Spleen (tissue), 11 donors: ENCODE results near the gene PODNL1. TPM values are rescaled to one million over a fixed set of nuclear protein-coding genes. Genes with fewer than 3 reads are reported as not detected.

Experiments used
- DNase-seq: peaks from one replicate; pipeline ENCODE4 v3.0.0-alpha.2; 2020
- H3K27ac ChIP-seq, 8 donors: fragments of 200-600 bp; sonication (generic) in 7 of 8; 1 replicate in 4 of 8; 2 replicates in 4 of 8; pipeline versions ENCODE4 v1.5.0 to v1.8.0; 2016 to 2021; ENCODE audit warnings: inconsistent platforms in 4 of 8, mild to moderate bottlenecking in 4 of 8, moderate library complexity in 1 of 8
- H3K27me3 ChIP-seq, 7 donors: fragments of 200-600 bp; sonication (generic) in 6 of 7; replicated peaks in 1 of 7; 1 replicate in 4 of 7; 2 replicates in 3 of 7; pipeline versions ENCODE4 v1.5.0 to v1.8.0; 2016 to 2021; ENCODE audit warnings: inconsistent platforms in 3 of 7, mild to moderate bottlenecking in 1 of 7
- H3K36me3 ChIP-seq, 6 donors: fragments of 200-600 bp; sonication (generic) in 5 of 6; 1 replicate in 4 of 6; 2 replicates in 2 of 6; pipeline versions ENCODE4 v1.5.0 to v1.8.0; 2016 to 2021; ENCODE audit warnings: inconsistent platforms in 2 of 6
- H3K4me1 ChIP-seq, 6 donors: fragments of 200-600 bp; sonication (generic) in 5 of 6; 1 replicate in 3 of 6; 2 replicates in 3 of 6; pipeline versions ENCODE4 v1.5.0 to v1.8.0; 2016 to 2021; ENCODE audit warnings: inconsistent platforms in 3 of 6
- H3K4me3 ChIP-seq, 8 donors: fragments of 200-600 bp; sonication (generic) in 7 of 8; 1 replicate in 4 of 8; 2 replicates in 4 of 8; pipeline versions ENCODE4 v1.5.0 to v1.8.0; 2016 to 2021; ENCODE audit warnings: inconsistent platforms in 4 of 8, mild to moderate bottlenecking in 4 of 8, moderate library complexity in 2 of 8
- H3K9me3 ChIP-seq, 8 donors: fragments of 200-600 bp; sonication (generic) in 7 of 8; 1 replicate in 4 of 8; 2 replicates in 4 of 8; pipeline versions ENCODE4 v1.5.0 to v1.8.0; 2016 to 2021; ENCODE audit warnings: inconsistent platforms in 4 of 8
- POLR2A ChIP-seq, 3 donors: fragments of 450-650 bp; IDR thresholded peaks; one replicate each; pipeline ENCODE4 v1.5.1; 2017; ENCODE audit warnings: antibody characterized with exemption in 3 of 3, mild to moderate bottlenecking in 1 of 3
- POLR2AphosphoS5 ChIP-seq, 3 donors: sonication (generic); formaldehyde crosslinking; IDR thresholded peaks; one replicate each; pipeline ENCODE4 v1.5.1; 2017; ENCODE audit warnings: antibody characterized with exemption in 3 of 3
- WGBS, 5 donors: extraction: QIAGEN DNeasy Blood & Tissue Kit in 3 of 5; methylation state at CpG; one replicate each; pipeline versions ENCODE4 v1.1.5 to v1.1.7; 2013 to 2018; 5-methylcytosine and 5-hydroxymethylcytosine counted together
- intact Hi-C: fragments of 100-400 bp; cut with DNase I; formaldehyde crosslinking; loops from one replicate; pipeline ENCODE4 v1.15.0; 2023; ENCODE audit warnings: low total_unique reads
- polyA plus RNA-seq, 3 donors: library from polyadenylated mRNA; stranded (reverse); fragments of 200-250 nt; gene quantifications; one replicate each; pipeline ENCODE4 v1.2.1, GENCODE V29; 2013
- total RNA-seq, 7 donors: library from RNA; depleted of rRNA in 3 of 7; stranded (reverse); fragments of >200 nt in 3 of 7; fragmentation: NEBNext Ultra II Directional in 4 of 7; extraction: Animal tissue kit (Norgen Biotek cat#: 25700) in 4 of 7; gene quantifications; one replicate each; pipeline versions ENCODE4 v1.1.0 to v1.2.1, GENCODE V29; 2016 to 2021
- TF ChIP-seq, protein P1 (sequence below), 11 experiments: fragments of 200-600 bp in 7 of 11; fragments of 450-650 bp in 4 of 11; sonication (generic) in 4 of 11; IDR thresholded peaks in 8 of 11; conservative IDR thresholded peaks in 3 of 11; 1 replicate in 7 of 11; 2 replicates in 4 of 11; pipeline versions ENCODE4 v1.4.0 to v1.8.0; 2016 to 2021; ENCODE audit warnings: antibody characterized with exemption in 11 of 11, inconsistent platforms in 4 of 11, mild to moderate bottlenecking in 1 of 11
- donor health status: healthy with polysubstance abuse.
- donor health status: DM: no; HTN: no; CAD: no; lungs with moderate emphysema.
- donor health status: DM: no; HTN: no; CAD: no.
- donor health status: Bipolar disorder and iron deficiency.
- donor health status: healthy.
- donor health status: DM: no; HTN: no; CAD: no.
- donor health status: DM: yes; HTN: yes; CAD: no.

The PODNL1 gene
- total and polyA plus RNA-seq, 10 donors: 0.19 to 3.0 (median 0.54) TPM; not detected in 1

GRCh38 chr19:13881692-13882418, 56.4 kb downstream of the PODNL1 start:
- peak in 2 of 3 donors; percentile 8 to 23 for TF ChIP-seq POLR2AphosphoS5 (IDR thresholded peaks at IDR 0.05)
- TF ChIP-seq, protein P1, sequence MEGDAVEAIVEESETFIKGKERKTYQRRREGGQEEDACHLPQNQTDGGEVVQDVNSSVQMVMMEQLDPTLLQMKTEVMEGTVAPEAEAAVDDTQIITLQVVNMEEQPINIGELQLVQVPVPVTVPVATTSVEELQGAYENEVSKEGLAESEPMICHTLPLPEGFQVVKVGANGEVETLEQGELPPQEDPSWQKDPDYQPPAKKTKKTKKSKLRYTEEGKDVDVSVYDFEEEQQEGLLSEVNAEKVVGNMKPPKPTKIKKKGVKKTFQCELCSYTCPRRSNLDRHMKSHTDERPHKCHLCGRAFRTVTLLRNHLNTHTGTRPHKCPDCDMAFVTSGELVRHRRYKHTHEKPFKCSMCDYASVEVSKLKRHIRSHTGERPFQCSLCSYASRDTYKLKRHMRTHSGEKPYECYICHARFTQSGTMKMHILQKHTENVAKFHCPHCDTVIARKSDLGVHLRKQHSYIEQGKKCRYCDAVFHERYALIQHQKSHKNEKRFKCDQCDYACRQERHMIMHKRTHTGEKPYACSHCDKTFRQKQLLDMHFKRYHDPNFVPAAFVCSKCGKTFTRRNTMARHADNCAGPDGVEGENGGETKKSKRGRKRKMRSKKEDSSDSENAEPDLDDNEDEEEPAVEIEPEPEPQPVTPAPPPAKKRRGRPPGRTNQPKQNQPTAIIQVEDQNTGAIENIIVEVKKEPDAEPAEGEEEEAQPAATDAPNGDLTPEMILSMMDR (IDR thresholded peaks at IDR 0.05 in 8 of 11, conservative IDR thresholded peaks at IDR 0.05 in 3 of 11): no peak
- Histone ChIP-seq H3K36me3 (no peaks in the 10 kb centered on the region), H3K27me3 (peaks cover 0 to 3% (median 0%) of the 10 kb centered on the region in 7 donors), H3K27ac (peak overlapping the region; percentile 13 to 87 (median 71)), H3K9me3 (no peaks in the 10 kb centered on the region), H3K4me1 (peaks cover 22 to 72% (median 37%) of the 10 kb centered on the region in 6 donors), H3K4me3 (peak overlapping the region in 1 of 8 donors; percentile 13)
- no peak for DNase-seq
- 15 to 30% (median 22%) methylated on average over 15 to 17 of the region's 17 CpGs for WGBS, 5 donors
- intact Hi-C loops: loop anchor here (5.0 to 10.0 kb wide), 2 partner anchors 163 to 190 kb away; partner anchors contain the start of gene MISP3

DNA sequence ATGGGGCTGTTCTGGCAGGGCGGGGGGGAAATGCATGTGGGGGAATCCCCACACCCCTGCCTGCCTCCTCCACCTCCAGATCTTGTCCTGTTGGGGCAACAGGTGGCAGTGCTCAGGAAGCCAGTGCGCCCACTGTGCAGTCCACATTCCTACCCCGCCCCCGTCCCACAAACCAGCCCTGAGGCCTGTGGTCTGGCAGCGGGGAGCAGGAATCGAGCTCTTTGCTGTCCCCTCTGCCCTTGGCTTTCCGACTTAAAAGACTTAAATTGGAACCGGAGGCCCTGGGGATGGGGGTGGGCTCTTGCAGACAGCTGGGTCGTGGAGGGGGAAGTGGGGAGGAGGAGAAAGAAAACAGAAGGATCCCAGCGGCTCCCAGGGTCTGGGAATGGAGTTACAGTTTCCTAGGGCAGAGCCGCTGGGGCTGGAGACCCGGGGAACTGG, 56.9 kb downstream of the PODNL1 start:
- TF ChIP-seq POLR2AphosphoS5 (IDR thresholded peaks at IDR 0.05) (no peak), POLR2A (IDR thresholded peaks at IDR 0.05) (no peak)
- TF ChIP-seq, protein P1 (IDR thresholded peaks at IDR 0.05 in 8 of 11, conservative IDR thresholded peaks at IDR 0.05 in 3 of 11): no peak
- no peak for DNase-seq
- Histone ChIP-seq H3K27ac (peak overlapping the region; percentile 13 to 87 (median 71)), H3K27me3 (peaks cover 0 to 6% (median 0%) of the 10 kb centered on the region in 7 donors), H3K36me3 (no peaks in the 10 kb centered on the region), H3K4me1 (peaks cover 22 to 66% (median 37%) of the 10 kb centered on the region in 6 donors), H3K9me3 (no peaks in the 10 kb centered on the region), H3K4me3 (peak overlapping the region in 1 of 8 donors; percentile 13)
- intact Hi-C loops: loop anchor here (5.0 to 10.0 kb wide), 2 partner anchors 164 to 191 kb away; partner anchors contain the start of gene MISP3
- 18 to 25% (median 22%) methylated on average over 12 of the region's 12 CpGs for WGBS, 5 donors

Other genes starting within 250 kb of the PODNL1 start
- gene MRI1, start 173.9 kb downstream of the PODNL1 start, total RNA-seq: 10 to 100 TPM; 31.2 to 64.6 (median 36.6) TPM
- 10 to 100 TPM; 21.2 to 25.1 (median 21.7) TPM for gene MRI1, start 173.9 kb downstream of the PODNL1 start, polyA plus RNA-seq
- gene C19orf53, start 164.0 kb downstream of the PODNL1 start, total RNA-seq: 100 to 1,000 TPM in 2 of 7 donors, 10 to 100 TPM in 5; 39.6 to 190 (median 55.5) TPM
- gene C19orf53, start 164.0 kb downstream of the PODNL1 start, polyA plus RNA-seq: 100 to 1,000 TPM; 137 to 183 (median 164) TPM
- gene ZSWIM4, start 143.0 kb downstream of the PODNL1 start, total RNA-seq: 10 to 100 TPM in 3 of 7 donors, 1 to 10 TPM in 4; 6.2 to 14.8 (median 9.4) TPM
- 1 to 10 TPM; 1.5 to 4.7 (median 1.7) TPM for gene ZSWIM4, start 143.0 kb downstream of the PODNL1 start, polyA plus RNA-seq
- not detected for gene NANOS3, start 61.3 kb downstream of the PODNL1 start, total RNA-seq
- under 1 TPM; 0.42 to 0.99 (median 0.52) TPM for gene NANOS3, start 61.3 kb downstream of the PODNL1 start, polyA plus RNA-seq
- 1 to 10 TPM in 6 of 7 donors, under 1 TPM in 1; 0.97 to 3.5 (median 2.1) TPM for gene BRME1, start 32.3 kb downstream of the PODNL1 start, total RNA-seq
- 1 to 10 TPM; 1.3 to 3.8 (median 2.7) TPM for gene BRME1, start 32.3 kb downstream of the PODNL1 start, polyA plus RNA-seq
- gene CC2D1A, start 32.2 kb downstream of the PODNL1 start, total RNA-seq: 10 to 100 TPM; 26.2 to 40.1 (median 28.8) TPM
- gene CC2D1A, start 32.2 kb downstream of the PODNL1 start, polyA plus RNA-seq: 10 to 100 TPM; 13.0 to 27.2 (median 24.5) TPM
- gene DCAF15, start 14.1 kb upstream of the PODNL1 start, total RNA-seq: 10 to 100 TPM; 27.7 to 58.6 (median 43.2) TPM
- 10 to 100 TPM; 44.7 to 84.9 (median 79.0) TPM for gene DCAF15, start 14.1 kb upstream of the PODNL1 start, polyA plus RNA-seq
- gene RFX1, start 67.9 kb upstream of the PODNL1 start, total RNA-seq: 10 to 100 TPM in 5 of 7 donors, 1 to 10 TPM in 2; 9.2 to 22.4 (median 17.9) TPM
- 1 to 10 TPM; 2.2 to 8.0 (median 4.2) TPM for gene RFX1, start 67.9 kb upstream of the PODNL1 start, polyA plus RNA-seq
- gene RLN3, start 89.7 kb upstream of the PODNL1 start, total RNA-seq: not detected
- under 1 TPM in 1 of 3 donors, not detected in 2; 0.35 TPM for gene RLN3, start 89.7 kb upstream of the PODNL1 start, polyA plus RNA-seq
- 10 to 100 TPM; 15.7 to 28.7 (median 20.8) TPM for gene IL27RA, start 93.3 kb upstream of the PODNL1 start, total RNA-seq
- 10 to 100 TPM; 12.8 to 14.4 (median 13.4) TPM for gene IL27RA, start 93.3 kb upstream of the PODNL1 start, polyA plus RNA-seq
- not detected for gene PALM3, start 123.7 kb upstream of the PODNL1 start, total RNA-seq
- under 1 TPM; 0.02 to 0.32 (median 0.05) TPM for gene PALM3, start 123.7 kb upstream of the PODNL1 start, polyA plus RNA-seq
- 1 to 10 TPM; 1.8 to 8.0 (median 2.0) TPM for gene MISP3, start 134.4 kb upstream of the PODNL1 start, total RNA-seq
- gene MISP3, start 134.4 kb upstream of the PODNL1 start, polyA plus RNA-seq: 1 to 10 TPM; 1.5 to 2.2 (median 1.9) TPM
- gene C19orf67, start 147.4 kb upstream of the PODNL1 start, total RNA-seq: 1 to 10 TPM in 1 of 7 donors, not detected in 6; 4.9 TPM
- gene C19orf67, start 147.4 kb upstream of the PODNL1 start, polyA plus RNA-seq: not detected
- 10 to 100 TPM; 25.5 to 36.8 (median 30.6) TPM for gene SAMD1, start 152.3 kb upstream of the PODNL1 start, total RNA-seq
- gene SAMD1, start 152.3 kb upstream of the PODNL1 start, polyA plus RNA-seq: 10 to 100 TPM; 19.6 to 31.4 (median 24.3) TPM
- 100 to 1,000 TPM in 6 of 7 donors, 10 to 100 TPM in 1; 87.7 to 256 (median 132) TPM for gene PRKACA, start 179.3 kb upstream of the PODNL1 start, total RNA-seq
- 10 to 100 TPM; 26.6 to 77.3 (median 31.4) TPM for gene PRKACA, start 179.3 kb upstream of the PODNL1 start, polyA plus RNA-seq
- gene ASF1B, start 198.2 kb upstream of the PODNL1 start, total RNA-seq: 10 to 100 TPM in 3 of 7 donors, 1 to 10 TPM in 4; 4.0 to 24.8 (median 7.0) TPM
- 10 to 100 TPM in 2 of 3 donors, 1 to 10 TPM in 1; 3.8 to 12.5 (median 10.1) TPM for gene ASF1B, start 198.2 kb upstream of the PODNL1 start, polyA plus RNA-seq